ENCODE results near the gene RETREG2. TPM values are rescaled to one million over a fixed set of nuclear protein-coding genes. Genes with fewer than 3 reads are reported as not detected.
A peak's percentile ranks its signal among the peaks of the same experiment; 100 is the strongest.

RETREG2 gene
- total and polyA plus RNA-seq, 2 of the 8 experiments (the other 6 are each of a cell fraction or from before 2014, with no cell fraction given), result 51.3 to 67.4 TPM

DNA sequence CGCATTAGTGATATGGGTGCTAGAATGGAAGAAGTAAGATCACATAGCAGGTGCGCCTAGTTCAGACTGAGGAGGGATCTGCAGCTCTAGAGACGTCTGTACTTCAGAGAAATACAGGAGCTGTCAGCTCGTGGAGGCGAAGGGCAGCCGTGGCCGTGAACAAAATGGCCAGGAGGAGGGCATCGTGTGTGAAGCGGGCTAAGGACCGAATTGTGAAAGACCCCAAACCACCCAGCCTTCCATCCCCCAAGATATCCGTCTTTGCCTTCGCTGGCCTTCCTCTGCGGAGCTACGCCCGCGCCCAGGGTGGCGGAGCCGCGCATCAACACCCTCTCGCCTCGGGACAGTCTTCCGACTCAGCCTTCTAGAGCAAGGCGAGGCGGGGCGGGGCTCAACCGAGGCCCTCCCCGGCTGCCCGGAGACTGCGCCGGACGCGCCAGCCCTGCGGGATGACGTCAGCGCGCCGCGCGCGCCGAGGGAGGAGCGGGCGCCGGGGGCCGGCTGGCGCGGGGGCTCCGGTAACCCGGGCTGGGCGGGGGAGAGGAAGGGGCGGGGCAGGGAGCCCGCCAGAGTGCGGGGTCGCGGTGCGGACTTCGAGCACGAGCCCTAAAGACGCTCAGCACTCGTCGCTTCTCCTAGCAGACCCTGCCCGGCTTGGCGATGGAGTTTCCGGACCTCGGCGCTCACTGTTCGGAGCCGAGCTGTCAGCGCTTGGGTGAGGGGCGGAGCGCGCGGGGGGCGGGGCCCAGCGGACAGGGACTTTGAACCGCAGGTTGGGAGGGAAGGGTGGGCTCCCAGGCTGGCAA, 28.5 kb downstream of the RETREG2 start, which contains the start of gene ZFAND2B:
Gene ZFAND2B, plus strand, starts transcription at position 455 of the 806 bp plus-strand sequence. Its CDS starts 206 bp downstream, at position 661.
- DNase-seq (ENCODE audit: low read depth in 1 of 2, low spot score in 2 of 2), result peak; percentile 78 to 96
- peak within 1 kb of the TSS; percentile 39; the same call in 1 of the 2 replicates for H2BK12ac ChIP-seq (ENCODE audit: low read depth, low read length)
- peak within 1 kb of the TSS; percentile 71; the same call in 1 of the 2 replicates for H2AK5ac ChIP-seq (ENCODE audit: low read depth, low read length)
- H4K20me1 ChIP-seq (replicated peaks in 1 of 2; ENCODE audit: control insufficient read depth in 1 of 2, insufficient read depth in 2 of 2, low read length in 2 of 2), result peaks cover 0 to 2% of the 10 kb centered on the region in 2 experiments
- H3K4me2 ChIP-seq (ENCODE audit: insufficient read depth in 1 of 2, low read depth in 2 of 2, low read length in 2 of 2), result peak within 1 kb of the TSS; percentile 94 to 100
- peaks cover 0 to 6% (median 3%) of the 10 kb centered on the region in 4 experiments; a peak in 5 of 7 replicates for H3K4me1 ChIP-seq (replicated peaks in 1 of 4; ENCODE audit: control insufficient read depth in 3 of 4, insufficient read depth in 4 of 4, low read length in 3 of 4)
- H4K91ac ChIP-seq (replicated peaks; ENCODE audit: insufficient read length, low read length), result no peak within 1 kb of the TSS
- 0 out of 2 replicates have a peak within 1 kb of the TSS, but pooled peaks have one; percentile 53 for H2BK15ac ChIP-seq (ENCODE audit: low read length)
- ChIA-PET CTCF (ENCODE audit: partially characterized antibody) (interaction anchor here (0.6 to 2.4 kb wide), 19 partner anchors 25 to 308 kb away, joined by 3 to 8 read pairs (median 3); partner anchors contain the start of genes CNPPD1 and TUBA4B), POLR2A (ENCODE audit: partially characterized antibody) (interaction anchor here (0.8 to 6.1 kb wide), 17 partner anchors 10 to 548 kb away, joined by 3 to 101 read pairs (median 4); partner anchors contain the start of genes ABCB6, ANKZF1, ATG9A and BCS1L)
- H3K79me1 ChIP-seq (ENCODE audit: low read depth, low read length), result no peaks in the 10 kb centered on the region
- H3K27ac ChIP-seq (ENCODE audit: low read depth, low read length), result peak within 1 kb of the TSS; percentile 28
- H3K9me3 ChIP-seq (ENCODE audit: insufficient read depth in 2 of 2, low read depth in 1 of 2, low read length in 1 of 2), result no peaks in the 10 kb centered on the region; a peak in 1 of 4 replicates
- H3K56ac ChIP-seq (replicated peaks; ENCODE audit: insufficient read length, low read depth, low read length), result no peak within 1 kb of the TSS
- H3K18ac ChIP-seq (ENCODE audit: extremely low read depth, low read length), result peak within 1 kb of the TSS; percentile 93
- no peak for FAIRE-seq
- peak within 1 kb of the TSS; percentile 0 for H3K4ac ChIP-seq (replicated peaks; ENCODE audit: insufficient read length, low read depth, low read length)
- peak within 1 kb of the TSS; percentile 82; the same call in 1 of the 2 replicates for H2BK5ac ChIP-seq (ENCODE audit: low read depth, low read length)
- peak within 1 kb of the TSS; percentile 70 to 80 (median 73) for H3K4me3 ChIP-seq (ENCODE audit: extremely low read depth in 1 of 4, insufficient read depth in 2 of 4, low read depth in 3 of 4, low read length in 4 of 4)
- no peaks in the 10 kb centered on the region for H3K79me2 ChIP-seq (ENCODE audit: control insufficient read depth in 1 of 2, insufficient read depth in 2 of 2, low read length in 2 of 2)
- peaks cover 10% of the 10 kb centered on the region for H3K23me2 ChIP-seq (ENCODE audit: low read depth, low read length)
- H4K8ac ChIP-seq (ENCODE audit: extremely low read depth, insufficient read depth, low read length), result peak within 1 kb of the TSS; percentile 81
- H3K23ac ChIP-seq (ENCODE audit: insufficient read length), result no peak within 1 kb of the TSS
- 2% methylated on average over 33 of the region's 76 CpGs; no CpG with 5 or more reads in 1 of the 2 experiments for WGBS, 2 experiments (ENCODE audit: extremely low coverage in 1 of 2, insufficient coverage in 1 of 2, insufficient read length in 1 of 2, insufficient replicate concordance in 2 of 2, low coverage in 1 of 2, low lambda C conversion rate in 2 of 2, missing lambda C conversion rate in 1 of 2)
- H3K9ac ChIP-seq (replicated peaks in 1 of 4; ENCODE audit: extremely low read depth in 1 of 4, low read depth in 3 of 4, low read length in 3 of 4), result peak within 1 kb of the TSS in 3 of 4 experiments; percentile 58 to 84 (median 63); a peak in 6 of 7 replicates
- H2AFZ ChIP-seq (ENCODE audit: low read length), result peak within 1 kb of the TSS; percentile 92
- H3K27me3 ChIP-seq (replicated peaks in 1 of 4; ENCODE audit: control insufficient read depth in 3 of 4, extremely low read depth in 1 of 4, insufficient read depth in 3 of 4, low read length in 3 of 4), result no peaks in the 10 kb centered on the region
- H3K36me3 ChIP-seq (ENCODE audit: control insufficient read depth in 2 of 4, insufficient read depth in 4 of 4, low read length in 3 of 4), result peaks cover 0 to 20% (median 8%) of the 10 kb centered on the region in 4 experiments; a peak in 5 of 8 replicates
- H2BK120ac ChIP-seq (replicated peaks; ENCODE audit: low read depth, low read length), result no peak within 1 kb of the TSS
- H4K5ac ChIP-seq (ENCODE audit: insufficient read length, low read depth, low read length), result peak within 1 kb of the TSS; percentile 87
- no peak within 1 kb of the TSS; the same call in 1 of the 2 replicates for H2BK20ac ChIP-seq (ENCODE audit: low read length)
- H3K14ac ChIP-seq (ENCODE audit: insufficient read length), result no peak within 1 kb of the TSS
- no peak for TF ChIP-seq SIX5 (IDR thresholded peaks at IDR 0.05; ENCODE audit: low read depth, low read length)
- TF ChIP-seq PHF8 (conservative IDR thresholded peaks at IDR 0.05; ENCODE audit: low read depth, low read length), result peak; percentile 46
- TF ChIP-seq, protein P1, sequence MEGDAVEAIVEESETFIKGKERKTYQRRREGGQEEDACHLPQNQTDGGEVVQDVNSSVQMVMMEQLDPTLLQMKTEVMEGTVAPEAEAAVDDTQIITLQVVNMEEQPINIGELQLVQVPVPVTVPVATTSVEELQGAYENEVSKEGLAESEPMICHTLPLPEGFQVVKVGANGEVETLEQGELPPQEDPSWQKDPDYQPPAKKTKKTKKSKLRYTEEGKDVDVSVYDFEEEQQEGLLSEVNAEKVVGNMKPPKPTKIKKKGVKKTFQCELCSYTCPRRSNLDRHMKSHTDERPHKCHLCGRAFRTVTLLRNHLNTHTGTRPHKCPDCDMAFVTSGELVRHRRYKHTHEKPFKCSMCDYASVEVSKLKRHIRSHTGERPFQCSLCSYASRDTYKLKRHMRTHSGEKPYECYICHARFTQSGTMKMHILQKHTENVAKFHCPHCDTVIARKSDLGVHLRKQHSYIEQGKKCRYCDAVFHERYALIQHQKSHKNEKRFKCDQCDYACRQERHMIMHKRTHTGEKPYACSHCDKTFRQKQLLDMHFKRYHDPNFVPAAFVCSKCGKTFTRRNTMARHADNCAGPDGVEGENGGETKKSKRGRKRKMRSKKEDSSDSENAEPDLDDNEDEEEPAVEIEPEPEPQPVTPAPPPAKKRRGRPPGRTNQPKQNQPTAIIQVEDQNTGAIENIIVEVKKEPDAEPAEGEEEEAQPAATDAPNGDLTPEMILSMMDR (IDR thresholded peaks at IDR 0.05; ENCODE audit: control extremely low read depth in 1 of 3, insufficient read depth in 1 of 3, low read depth in 1 of 3, low read length in 3 of 3), result no peak; a peak in 1 of 4 replicates
- TF ChIP-seq ASH2L (IDR thresholded peaks at IDR 0.05; ENCODE audit: low read length), result peak; percentile 59
- TF ChIP-seq BCL11A (IDR thresholded peaks at IDR 0.05; ENCODE audit: low read depth in 2 of 2, low read length in 2 of 2), result no peak
- TF ChIP-seq NRF1 (IDR thresholded peaks at IDR 0.05; ENCODE audit: low read depth, low read length), result peak; percentile 18
- TF ChIP-seq POLR2A (IDR thresholded peaks at IDR 0.05; ENCODE audit: control extremely low read depth in 1 of 2, low read depth in 2 of 2, low read length in 2 of 2), result peak in 1 of 2 experiments; percentile 81; a peak in 2 of 3 replicates
- TF ChIP-seq POLR2AphosphoS5 (IDR thresholded peaks at IDR 0.05; ENCODE audit: low read depth, low read length), result peak; percentile 87

Measured in H1 (cell line).